Thyroid gland (tissue), 4 donors: ENCODE results near the gene BLM. TPM values are rescaled to one million over a fixed set of nuclear protein-coding genes. Genes with fewer than 3 reads are reported as not detected.
"Not testable (repeated sequence)": the region's sequence is repeated elsewhere in the genome, so short reads cannot be mapped to it uniquely, and the experiment has no call there.

Experiments
- DNase-seq, 2 donors: peaks; one replicate each; pipeline ENCODE4 v3.0.0-alpha.2; 2019
- H3K27ac ChIP-seq, 3 donors: fragments of 200-600 bp; sonication (generic); 1 replicate in 2 of 3; 2 replicates in 1 of 3; pipeline ENCODE4 v1.5.1; 2016 to 2019; ENCODE audit warnings: mild to moderate bottlenecking in 1 of 3, moderate library complexity in 1 of 3
- H3K27me3 ChIP-seq: fragments of 200-600 bp; sonication (generic); one replicate; pipeline ENCODE4 v1.5.1; 2019
- H3K36me3 ChIP-seq, 2 donors: fragments of 200-600 bp; sonication (generic); one replicate each; pipeline ENCODE4 v1.5.1; 2016 to 2019
- H3K4me1 ChIP-seq, 2 donors: fragments of 200-600 bp; sonication (generic); one replicate each; pipeline ENCODE4 v1.5.1; 2017 to 2019
- H3K4me3 ChIP-seq, 3 donors: fragments of 200-600 bp; sonication (generic); replicated peaks in 1 of 3; 1 replicate in 2 of 3; 2 replicates in 1 of 3; pipeline ENCODE4 v1.5.1; 2016; ENCODE audit warnings: mild to moderate bottlenecking in 1 of 3
- H3K9me3 ChIP-seq: fragments of 200-600 bp; sonication (generic); one replicate; pipeline ENCODE4 v1.5.1; 2017
- CTCF ChIP-seq, 6 experiments: fragments of 200-600 bp in 3 of 6; fragments of 450-650 bp in 3 of 6; sonication (generic) in 3 of 6; IDR thresholded peaks; one replicate each; pipeline ENCODE4 v1.5.1; 2016 to 2019; ENCODE audit warnings: antibody characterized with exemption in 6 of 6, mild to moderate bottlenecking in 2 of 6, inconsistent platforms in 1 of 6, moderate library complexity in 1 of 6
- POLR2A ChIP-seq, 2 donors: fragments of 450-650 bp; IDR thresholded peaks; one replicate each; pipeline ENCODE4 v1.6.1; 2017; ENCODE audit warnings: antibody characterized with exemption in 2 of 2, mild to moderate bottlenecking in 2 of 2, moderate library complexity in 1 of 2
- WGBS, 2 donors: methylation state at CpG; one replicate each; pipeline ENCODE4 v1.1.5; 2017; 5-methylcytosine and 5-hydroxymethylcytosine counted together
- intact Hi-C: fragments of 100-400 bp; cut with DNase I; formaldehyde crosslinking; loops from one replicate; pipeline ENCODE4 v1.15.1; 2023
- total RNA-seq, 4 donors: library from RNA; depleted of rRNA; stranded (reverse); fragments of >200 nt; gene quantifications; one replicate each; pipeline ENCODE4 v1.2.3, GENCODE V29; 2016

BLM gene
- total RNA-seq, 4 donors from 2014 or later, result 0.67 to 1.3 (median 1.2) TPM

DNA sequence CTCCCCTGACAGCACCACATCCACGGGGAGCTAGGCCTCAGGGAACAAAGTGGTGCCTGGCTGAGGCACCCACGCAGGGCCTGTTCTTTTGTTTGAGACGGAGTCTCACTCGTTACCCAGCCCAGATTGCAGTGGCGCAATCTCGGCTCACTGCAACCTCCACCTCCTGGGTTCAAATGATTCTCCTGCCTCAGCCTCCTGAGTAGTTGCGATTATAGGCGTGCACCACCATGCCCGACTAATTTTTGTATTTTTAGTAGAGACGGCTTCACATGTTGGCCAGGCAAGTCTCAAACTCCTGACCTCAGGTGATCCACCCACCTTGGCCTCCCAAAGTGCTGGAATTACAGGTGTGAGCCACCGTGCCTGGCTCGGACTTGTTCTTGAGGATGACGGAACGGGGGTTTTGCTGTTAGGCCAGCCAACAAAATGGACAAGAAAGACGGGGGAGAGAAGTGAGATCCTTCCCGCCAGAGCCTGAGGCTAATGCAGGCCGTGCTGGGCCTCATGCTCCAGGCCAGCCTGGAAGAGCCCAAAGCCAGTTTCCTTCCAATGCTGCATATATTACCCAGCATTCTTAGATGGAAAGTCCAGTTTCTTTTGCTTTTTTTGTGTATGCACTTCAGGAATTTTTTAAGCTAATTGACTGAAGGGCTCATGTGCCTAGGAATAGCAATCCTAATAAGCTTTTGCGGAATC is 123.2 kb downstream of the BLM start:
- 76 to 80% methylated on average over 18 of the region's 18 CpGs for WGBS, 2 donors
- DNase-seq, result peak in 1 of 2 donors; percentile 48
- peaks cover 20 to 38% of the 10 kb centered on the region in 2 donors for H3K4me1 ChIP-seq
- no peaks in the 10 kb centered on the region for H3K27me3 ChIP-seq
- TF ChIP-seq POLR2A (IDR thresholded peaks at IDR 0.05) (no peak), CTCF (IDR thresholded peaks at IDR 0.05) (no peak)
- H3K9me3 ChIP-seq, result no peaks in the 10 kb centered on the region
- H3K36me3 ChIP-seq, result no peaks in the 10 kb centered on the region
- no peak overlapping the region for H3K4me3 ChIP-seq
- H3K27ac ChIP-seq, result peak overlapping the region; percentile 84 to 86 (median 86)
- intact Hi-C loops, result no loop called here

GRCh38 chr15:90840954-90841353 is 123.8 kb downstream of the BLM start:
- no peak overlapping the region for H3K4me3 ChIP-seq
- H3K27me3 ChIP-seq, result no peaks in the 10 kb centered on the region
- WGBS, 2 donors, result 27 to 50% methylated on average over 8 of the region's 8 CpGs
- no peaks in the 10 kb centered on the region for H3K36me3 ChIP-seq
- H3K27ac ChIP-seq, result peak overlapping the region; percentile 84 to 86 (median 86)
- TF ChIP-seq POLR2A (IDR thresholded peaks at IDR 0.05), result no peak
- TF ChIP-seq CTCF (IDR thresholded peaks at IDR 0.05), result no peak
- intact Hi-C loops, result no loop called here
- peak; percentile 31 to 39 for DNase-seq
- peaks cover 20 to 42% of the 10 kb centered on the region in 2 donors for H3K4me1 ChIP-seq
- H3K9me3 ChIP-seq, result no peaks in the 10 kb centered on the region

GRCh38 chr15:90844696-90845095 is 127.5 kb downstream of the BLM start:
- intact Hi-C loops, result no loop called here
- H3K4me1 ChIP-seq, result peaks cover 15 to 35% of the 10 kb centered on the region in 2 donors
- H3K27ac ChIP-seq, result peak overlapping the region in 2 of 3 donors; percentile 53 to 67
- no peaks in the 10 kb centered on the region for H3K27me3 ChIP-seq
- H3K9me3 ChIP-seq, result no peaks in the 10 kb centered on the region
- no peaks in the 10 kb centered on the region for H3K36me3 ChIP-seq
- TF ChIP-seq POLR2A (IDR thresholded peaks at IDR 0.05) (no peak), CTCF (IDR thresholded peaks at IDR 0.05) (no peak)
- no peak for DNase-seq
- WGBS, 2 donors, result 86 to 89% methylated on average over 5 of the region's 5 CpGs
- H3K4me3 ChIP-seq, result no peak overlapping the region

- 49 to 70% methylated on average over 8 to 9 of the region's 9 CpGs for WGBS, 2 donors
- Histone ChIP-seq H3K4me1 (peaks cover 8 to 29% of the 10 kb centered on the region in 2 donors), H3K27ac (peak overlapping the region in 2 of 3 donors; percentile 53 to 67), H3K36me3 (no peaks in the 10 kb centered on the region), H3K9me3 (no peaks in the 10 kb centered on the region), H3K27me3 (no peaks in the 10 kb centered on the region), H3K4me3 (no peak overlapping the region)
- intact Hi-C loops, result no loop called here
- no peak for TF ChIP-seq CTCF (IDR thresholded peaks at IDR 0.05)
- TF ChIP-seq POLR2A (IDR thresholded peaks at IDR 0.05), result no peak
- peak; percentile 60 for DNase-seq
Observed at GRCh38 chr15:90845201-90845949, 128.2 kb downstream of the BLM start.

DNA sequence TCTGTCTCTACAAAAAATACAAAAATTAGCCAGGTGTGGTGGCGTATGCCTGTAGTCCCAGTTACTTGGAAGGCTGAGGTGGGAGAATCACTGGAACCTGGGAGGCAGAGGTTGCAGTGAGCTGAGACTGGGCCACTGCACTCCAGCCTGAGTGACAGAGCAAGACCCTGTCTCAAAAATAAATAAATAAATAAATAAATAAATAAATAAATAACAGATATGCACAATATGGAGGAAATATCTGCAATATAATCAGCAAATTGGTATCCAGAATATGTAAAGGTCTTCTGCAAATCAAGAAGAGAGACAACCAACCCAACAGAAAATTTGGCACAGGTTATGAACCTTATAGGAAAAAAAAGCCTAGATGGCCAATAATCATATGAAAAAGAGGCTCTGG is 132.3 kb downstream of the BLM start:
- H3K9me3 ChIP-seq, H3K27me3 ChIP-seq, H3K27ac ChIP-seq, DNase-seq, intact Hi-C loops, H3K36me3 ChIP-seq, H3K4me3 ChIP-seq: not testable (repeated sequence)
- peaks cover 0 to 11% of the 10 kb centered on the region in 2 donors for H3K4me1 ChIP-seq
- WGBS, 2 donors, result 89 to 97% methylated on average over 1 of the region's 1 CpG
